DND-41 (cell line): Measurements from ENCODE around the gene BMP8B.
"Not testable (repeated sequence)": the region's sequence is repeated elsewhere in the genome, so short reads cannot be mapped to it uniquely, and the experiment has no call there.

ENCODE experiments used
- ATAC-seq: fragments of 200-7000 bp; cut with Tn5 transposase; 3 replicates; pipeline ENCODE4 v1.9.1; 2021; ENCODE audit warnings: low read depth; ENCODE audit not compliant: insufficient read depth
- DNase-seq: peaks from one replicate; pipeline ENCODE4 v3.0.0-alpha.2; 2020
- H2AFZ ChIP-seq: 2 replicates; pipeline ENCODE4 v1.6.0; 2012; ENCODE audit warnings: low read depth, low read length
- H3K27ac ChIP-seq: 2 replicates; pipeline ENCODE4 v1.5.1; 2012; ENCODE audit warnings: low read length, inconsistent platforms
- H3K27me3 ChIP-seq: fragments of 200-600 bp; sonication (generic); 2 replicates; pipeline ENCODE4 v1.6.0; 2012; ENCODE audit warnings: low read length, mild to moderate bottlenecking, inconsistent platforms; ENCODE audit not compliant: insufficient read depth, poor library complexity
- H3K36me3 ChIP-seq: 2 replicates; pipeline ENCODE4 v1.5.1; 2012; ENCODE audit warnings: low read length, inconsistent platforms; ENCODE audit not compliant: insufficient read depth
- H3K4me1 ChIP-seq: 2 replicates; pipeline ENCODE4 v1.5.1; 2012; ENCODE audit warnings: mild to moderate bottlenecking, low read length; ENCODE audit not compliant: insufficient read depth
- H3K4me2 ChIP-seq: 2 replicates; pipeline ENCODE4 v1.6.0; 2012; ENCODE audit warnings: mild to moderate bottlenecking, moderate library complexity, low read length, inconsistent platforms; ENCODE audit not compliant: insufficient read depth
- H3K4me3 ChIP-seq, 2 experiments: fragments of 200-600 bp in 1 of 2; shearing (Covaris generic) in 1 of 2; 2 replicates each; pipeline ENCODE4 v1.5.1; 2012 to 2016; ENCODE audit warnings: inconsistent platforms in 2 of 2, low read length in 2 of 2, mild to moderate bottlenecking in 2 of 2, low read depth in 1 of 2, moderate library complexity in 1 of 2
- H3K79me2 ChIP-seq: 2 replicates; pipeline ENCODE4 v1.6.0; 2012; ENCODE audit warnings: low read length, inconsistent platforms; ENCODE audit not compliant: insufficient read depth
- H3K9ac ChIP-seq: 2 replicates; pipeline ENCODE4 v1.6.0; 2012; ENCODE audit warnings: low read depth, mild to moderate bottlenecking, inconsistent platforms, low read length, moderate library complexity
- H3K9me3 ChIP-seq: 2 replicates; pipeline ENCODE4 v1.5.1; 2012; ENCODE audit warnings: low read length, moderate library complexity, mild to moderate bottlenecking, inconsistent platforms; ENCODE audit not compliant: insufficient read depth, severe bottlenecking
- H4K20me1 ChIP-seq: 2 replicates; pipeline ENCODE4 v1.6.0; 2012; ENCODE audit warnings: low read length; ENCODE audit not compliant: insufficient read depth
- EZH2 ChIP-seq: IDR thresholded peaks from 3 replicates; pipeline ENCODE4 v1.6.1; 2012; ENCODE audit warnings: borderline replicate concordance, low read depth, mild to moderate bottlenecking, moderate library complexity, low read length, inconsistent platforms; ENCODE audit not compliant: severe bottlenecking
- TF ChIP-seq, protein P1 (sequence below): IDR thresholded peaks from 2 replicates; pipeline ENCODE4 v1.5.1; 2012; ENCODE audit warnings: borderline replicate concordance, low read length, moderate library complexity, mild to moderate bottlenecking; ENCODE audit not compliant: poor library complexity, severe bottlenecking; ENCODE audit errors: extremely low read depth

The BMP8B gene

DNA sequence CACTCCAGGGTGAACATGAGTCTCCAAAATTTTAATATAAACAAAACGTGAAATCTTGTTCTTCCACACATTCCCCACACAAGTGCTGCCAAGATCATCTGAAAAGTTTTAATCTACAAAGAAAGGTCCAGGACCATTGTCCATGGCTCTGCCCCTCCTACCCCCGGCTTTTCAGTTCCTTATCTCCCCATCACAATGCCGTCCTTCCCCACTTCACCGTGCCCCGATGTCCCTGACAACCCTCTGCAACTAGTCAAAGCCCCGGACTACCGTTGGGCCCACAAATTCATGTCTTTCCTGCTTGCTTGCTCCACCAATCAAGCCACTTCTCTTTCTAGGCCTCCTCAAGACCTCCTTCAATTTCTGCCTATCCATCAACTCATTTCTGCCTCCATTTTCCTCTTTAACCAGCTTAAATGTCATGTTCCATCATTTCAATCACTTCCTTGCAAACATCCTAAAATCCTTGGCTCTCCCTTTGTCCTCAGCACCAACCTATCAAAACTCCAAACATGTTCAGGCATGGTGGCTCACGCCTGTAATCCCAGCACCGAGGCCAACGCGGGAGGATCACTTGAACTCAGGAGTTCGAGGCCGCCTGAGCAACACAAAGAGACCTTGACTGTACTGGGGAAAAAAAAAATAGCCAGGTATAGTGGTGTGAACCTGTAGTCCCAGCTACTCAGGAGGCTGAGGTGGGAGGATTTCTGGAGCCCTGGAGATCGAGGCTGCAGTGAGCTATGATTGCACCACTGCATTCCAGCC is 14.0 kb upstream of the BMP8B start:
- TF ChIP-seq, protein P1, sequence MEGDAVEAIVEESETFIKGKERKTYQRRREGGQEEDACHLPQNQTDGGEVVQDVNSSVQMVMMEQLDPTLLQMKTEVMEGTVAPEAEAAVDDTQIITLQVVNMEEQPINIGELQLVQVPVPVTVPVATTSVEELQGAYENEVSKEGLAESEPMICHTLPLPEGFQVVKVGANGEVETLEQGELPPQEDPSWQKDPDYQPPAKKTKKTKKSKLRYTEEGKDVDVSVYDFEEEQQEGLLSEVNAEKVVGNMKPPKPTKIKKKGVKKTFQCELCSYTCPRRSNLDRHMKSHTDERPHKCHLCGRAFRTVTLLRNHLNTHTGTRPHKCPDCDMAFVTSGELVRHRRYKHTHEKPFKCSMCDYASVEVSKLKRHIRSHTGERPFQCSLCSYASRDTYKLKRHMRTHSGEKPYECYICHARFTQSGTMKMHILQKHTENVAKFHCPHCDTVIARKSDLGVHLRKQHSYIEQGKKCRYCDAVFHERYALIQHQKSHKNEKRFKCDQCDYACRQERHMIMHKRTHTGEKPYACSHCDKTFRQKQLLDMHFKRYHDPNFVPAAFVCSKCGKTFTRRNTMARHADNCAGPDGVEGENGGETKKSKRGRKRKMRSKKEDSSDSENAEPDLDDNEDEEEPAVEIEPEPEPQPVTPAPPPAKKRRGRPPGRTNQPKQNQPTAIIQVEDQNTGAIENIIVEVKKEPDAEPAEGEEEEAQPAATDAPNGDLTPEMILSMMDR, result no peak
- TF ChIP-seq EZH2, result no peak
- Histone ChIP-seq H3K4me1 (no peaks in the 10 kb centered on the region), H2AFZ (no peak overlapping the region), H3K36me3 (no peaks in the 10 kb centered on the region), H3K27ac (no peak overlapping the region), H3K27me3 (no peaks in the 10 kb centered on the region), H3K9ac (no peak overlapping the region), H3K4me2 (no peak overlapping the region), H3K9me3 (no peaks in the 10 kb centered on the region), H4K20me1 (no peaks in the 10 kb centered on the region), H3K79me2 (no peaks in the 10 kb centered on the region), H3K4me3 (no peak overlapping the region)
- ATAC-seq (no peak), DNase-seq (no peak)

DNA sequence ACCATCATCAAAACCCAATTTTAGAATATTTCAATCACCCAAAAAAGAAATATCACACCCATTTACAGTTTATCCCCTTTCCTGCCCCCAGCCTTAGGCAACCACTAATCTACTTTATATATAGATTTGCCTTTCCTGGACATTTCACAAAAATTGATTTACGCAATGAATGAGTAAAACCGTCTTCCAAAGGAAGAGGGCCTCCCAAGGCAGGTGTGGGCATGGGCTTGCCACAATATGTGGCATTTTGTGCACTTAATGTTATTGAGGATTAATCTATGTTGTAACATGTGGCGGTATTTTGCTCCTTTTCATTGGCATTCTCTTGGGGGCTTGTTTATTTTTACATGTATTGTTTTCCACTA is 11.8 kb upstream of the BMP8B start:
- Histone ChIP-seq H3K9me3 (no peaks in the 10 kb centered on the region), H3K9ac (no peak overlapping the region), H3K4me3 (no peak overlapping the region), H3K36me3 (no peaks in the 10 kb centered on the region), H3K79me2 (no peaks in the 10 kb centered on the region), H3K27me3 (peaks cover 4% of the 10 kb centered on the region), H3K4me1 (no peaks in the 10 kb centered on the region), H3K27ac (no peak overlapping the region), H3K4me2 (no peak overlapping the region), H2AFZ (no peak overlapping the region), H4K20me1 (no peaks in the 10 kb centered on the region)
- TF ChIP-seq, protein P1, result no peak
- no peak for TF ChIP-seq EZH2
- no peak for DNase-seq
- ATAC-seq, result no peak

DNA sequence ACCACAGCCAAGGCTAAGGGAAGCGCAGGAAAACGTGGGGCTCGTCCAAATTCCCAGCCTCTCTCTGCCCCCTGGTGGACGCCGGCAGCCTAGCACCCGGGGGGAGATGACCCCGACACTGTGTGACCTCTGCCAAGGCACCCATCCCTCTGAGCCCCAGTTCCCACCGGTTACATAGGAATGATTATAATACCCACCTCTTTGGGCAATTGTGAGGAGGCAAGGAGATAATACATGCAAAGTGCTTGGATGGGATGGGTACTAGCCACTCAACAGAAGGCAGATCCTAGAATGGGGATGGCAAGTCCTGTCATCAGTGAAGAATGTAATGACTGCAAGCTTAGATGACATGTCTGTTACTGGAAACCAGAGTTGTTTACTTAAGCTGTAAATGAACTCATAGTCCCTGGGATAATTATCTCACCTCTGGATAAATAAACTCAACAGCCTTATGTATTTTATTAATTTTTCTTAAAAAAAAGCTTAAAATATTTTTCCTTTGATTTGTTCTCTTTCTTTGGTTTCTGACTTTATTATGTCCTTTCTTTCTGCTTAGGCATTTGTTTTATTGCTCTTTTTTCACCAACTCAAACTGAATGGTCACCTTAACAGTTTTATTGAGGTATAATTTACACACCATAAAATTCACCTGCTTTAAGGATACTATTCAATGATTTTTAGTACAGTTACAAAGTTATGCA is 11.3 kb upstream of the BMP8B start:
- Histone ChIP-seq H3K9ac (no peak overlapping the region), H3K79me2 (no peaks in the 10 kb centered on the region), H3K9me3 (no peaks in the 10 kb centered on the region), H3K4me2 (no peak overlapping the region), H3K36me3 (no peaks in the 10 kb centered on the region), H3K27me3 (peaks cover 4% of the 10 kb centered on the region), H3K4me1 (no peaks in the 10 kb centered on the region), H3K27ac (no peak overlapping the region), H4K20me1 (no peaks in the 10 kb centered on the region), H3K4me3 (no peak overlapping the region), H2AFZ (no peak overlapping the region)
- TF ChIP-seq EZH2, result no peak
- TF ChIP-seq, protein P1, result peak; percentile 78
- DNase-seq (peak; percentile 47), ATAC-seq (peak; percentile 73)

DNA sequence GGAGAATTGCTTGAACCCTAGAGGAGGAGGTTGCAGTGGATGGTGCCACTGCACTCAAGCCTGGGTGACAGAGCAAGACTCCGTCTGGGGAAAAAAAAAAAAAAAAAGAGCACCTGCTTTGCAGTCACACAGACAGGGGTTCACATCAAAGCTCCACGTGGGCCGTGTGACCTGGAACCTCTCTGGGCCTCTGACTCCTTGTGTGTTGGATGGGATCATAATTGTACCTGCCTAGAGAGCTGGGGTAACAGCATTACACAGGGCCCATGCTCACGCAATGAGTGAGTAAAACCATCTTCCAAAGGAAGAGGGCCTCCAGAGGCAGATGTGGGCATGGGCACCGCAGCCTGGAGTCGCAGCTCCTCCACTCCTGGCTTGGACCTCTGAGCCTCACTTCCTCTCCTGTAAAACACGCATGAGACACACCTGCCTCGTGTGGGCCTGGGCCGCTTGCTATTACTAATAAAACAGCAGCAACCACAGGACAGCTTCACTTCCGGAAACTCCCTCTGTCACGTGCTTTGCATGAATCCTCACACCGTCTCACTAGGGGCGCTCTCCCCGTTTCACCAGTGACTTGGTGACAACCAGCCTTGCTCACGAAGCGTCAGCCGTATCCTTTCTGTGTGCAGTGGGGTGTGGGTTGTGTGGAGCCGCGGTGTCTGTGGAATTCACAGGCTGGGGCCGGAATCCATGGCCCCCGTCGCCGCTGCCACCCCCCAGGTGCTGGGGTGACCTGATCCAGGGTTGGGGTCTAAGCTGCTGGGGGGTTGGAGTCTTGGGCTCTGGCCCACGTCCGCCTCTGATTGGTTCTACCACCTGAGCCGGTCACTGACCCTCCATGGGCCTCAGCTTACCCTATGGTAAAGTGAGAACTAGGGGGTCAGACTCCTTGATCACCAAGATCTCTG is 10.4 kb upstream of the BMP8B start:
- H3K27me3 ChIP-seq, H3K9me3 ChIP-seq, H3K79me2 ChIP-seq, H3K4me3 ChIP-seq, H3K4me1 ChIP-seq, H3K4me2 ChIP-seq, H3K9ac ChIP-seq, H3K36me3 ChIP-seq, H3K27ac ChIP-seq, DNase-seq, H4K20me1 ChIP-seq: not testable (repeated sequence)
- ATAC-seq, result 0 out of 3 replicates have a peak, but pooled peaks have one; percentile 17
- H2AFZ ChIP-seq, result 0 out of 2 replicates have a peak overlapping the region, but pooled peaks have one; percentile 10
